GM20000 (cell line): ENCODE data around the gene HIPK2.
"Not testable (repeated sequence)": the region's sequence is repeated elsewhere in the genome, so short reads cannot be mapped to it uniquely, and the experiment has no call there.

Source experiments
- DNase-seq: peaks from one replicate; pipeline ENCODE4 v3.0.0; 2012; ENCODE audit warnings: low spot score
- TF ChIP-seq, protein P1 (sequence below): IDR thresholded peaks from 2 replicates; pipeline ENCODE4 v1.5.1; 2012; ENCODE audit warnings: mild to moderate bottlenecking, control low read depth; ENCODE audit errors: extremely low read depth, missing control alignments

HIPK2 gene

GRCh38 chr7:139618482-139619366 is 159.1 kb downstream of the HIPK2 start:
- TF ChIP-seq, protein P1, sequence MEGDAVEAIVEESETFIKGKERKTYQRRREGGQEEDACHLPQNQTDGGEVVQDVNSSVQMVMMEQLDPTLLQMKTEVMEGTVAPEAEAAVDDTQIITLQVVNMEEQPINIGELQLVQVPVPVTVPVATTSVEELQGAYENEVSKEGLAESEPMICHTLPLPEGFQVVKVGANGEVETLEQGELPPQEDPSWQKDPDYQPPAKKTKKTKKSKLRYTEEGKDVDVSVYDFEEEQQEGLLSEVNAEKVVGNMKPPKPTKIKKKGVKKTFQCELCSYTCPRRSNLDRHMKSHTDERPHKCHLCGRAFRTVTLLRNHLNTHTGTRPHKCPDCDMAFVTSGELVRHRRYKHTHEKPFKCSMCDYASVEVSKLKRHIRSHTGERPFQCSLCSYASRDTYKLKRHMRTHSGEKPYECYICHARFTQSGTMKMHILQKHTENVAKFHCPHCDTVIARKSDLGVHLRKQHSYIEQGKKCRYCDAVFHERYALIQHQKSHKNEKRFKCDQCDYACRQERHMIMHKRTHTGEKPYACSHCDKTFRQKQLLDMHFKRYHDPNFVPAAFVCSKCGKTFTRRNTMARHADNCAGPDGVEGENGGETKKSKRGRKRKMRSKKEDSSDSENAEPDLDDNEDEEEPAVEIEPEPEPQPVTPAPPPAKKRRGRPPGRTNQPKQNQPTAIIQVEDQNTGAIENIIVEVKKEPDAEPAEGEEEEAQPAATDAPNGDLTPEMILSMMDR = no peak
- peak; percentile 16 for DNase-seq

DNA sequence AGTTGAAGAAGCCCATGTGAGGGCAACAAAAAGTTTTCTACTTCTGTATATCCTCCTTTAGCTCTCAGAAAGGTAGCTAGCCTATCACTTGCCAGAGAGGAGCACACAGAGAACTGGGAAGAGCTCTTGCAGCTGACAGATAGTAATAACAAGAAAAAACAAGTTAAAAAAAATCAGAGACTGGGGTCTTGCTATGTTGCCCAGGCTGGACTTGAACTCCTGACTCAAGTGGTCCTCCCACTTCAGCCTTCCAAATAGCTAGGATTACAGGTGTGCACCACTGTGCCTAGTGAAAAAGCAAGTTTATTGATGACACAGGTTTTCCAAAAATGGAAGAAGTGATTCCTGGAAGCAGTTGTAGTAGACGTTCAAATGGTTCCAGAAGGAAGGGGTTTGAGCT is 160.7 kb downstream of the HIPK2 start:
- DNase-seq = no peak
- TF ChIP-seq, protein P1 = no peak

GRCh38 chr7:139614886-139615285 is 162.9 kb downstream of the HIPK2 start:
- DNase-seq = no peak
- TF ChIP-seq, protein P1 = no peak

DNA sequence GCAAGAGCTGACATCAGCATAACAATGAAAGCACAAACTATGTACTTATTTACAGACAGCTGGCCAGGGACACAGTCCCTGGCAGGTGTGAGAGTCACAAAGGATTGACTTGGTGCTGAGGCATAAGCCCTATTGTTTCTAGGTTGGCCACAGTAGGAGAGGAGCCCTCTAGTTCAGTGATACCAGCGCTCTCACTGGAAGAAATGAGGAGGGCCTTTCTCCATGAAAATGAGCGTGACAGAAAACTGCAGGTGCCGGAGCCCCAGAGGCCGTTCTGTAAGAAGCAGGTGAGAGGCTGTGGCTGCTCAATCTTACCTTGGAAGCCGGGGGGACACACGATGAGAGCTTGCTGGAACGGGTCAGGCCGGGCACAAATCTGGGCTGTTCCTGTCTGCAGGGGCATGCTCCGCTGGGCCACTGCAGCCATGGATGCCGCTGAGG is 163.8 kb downstream of the HIPK2 start:
- TF ChIP-seq, protein P1 = no peak
- DNase-seq = no peak

GRCh38 chr7:139611556-139611955 is 166.2 kb downstream of the HIPK2 start:
- not testable (repeated sequence) for DNase-seq

DNA sequence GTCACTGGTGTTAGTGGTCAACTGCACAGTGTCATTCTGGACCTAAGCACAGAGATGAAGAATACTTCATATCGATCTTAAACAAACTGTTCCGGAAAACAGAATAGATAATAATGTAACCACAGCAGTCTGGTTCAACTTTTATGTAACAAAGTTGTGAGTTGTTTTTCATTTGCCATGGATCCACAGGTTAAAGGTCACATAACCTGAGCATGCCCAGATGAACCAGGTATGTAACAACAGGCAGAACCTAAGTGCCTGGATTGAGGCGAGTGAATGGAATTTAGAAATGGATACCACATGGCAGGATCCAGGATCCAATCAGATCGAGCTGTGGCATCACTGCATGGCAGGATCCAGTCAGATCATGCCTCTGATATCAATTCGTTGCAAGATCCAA is 167.2 kb downstream of the HIPK2 start:
- no peak for DNase-seq
- TF ChIP-seq, protein P1 = no peak

DNA sequence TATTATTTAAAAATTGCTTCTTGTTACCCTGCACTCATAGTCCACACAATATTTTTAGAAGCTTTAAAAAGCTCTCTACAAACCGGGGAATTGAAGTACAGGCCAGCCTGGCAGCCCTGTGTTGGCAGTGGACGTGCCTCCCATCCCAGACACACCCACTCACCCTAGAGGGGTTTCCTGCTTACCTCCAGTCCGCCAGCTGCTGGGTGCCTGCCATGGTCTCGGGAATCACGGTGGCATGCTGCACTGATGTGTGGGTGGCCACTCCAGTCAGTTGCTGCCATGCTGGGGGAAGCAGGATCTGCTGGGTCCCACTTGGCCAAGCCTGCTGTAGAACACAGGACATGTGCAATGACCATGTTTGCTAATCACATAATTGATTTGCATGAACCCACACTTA is 173.9 kb downstream of the HIPK2 start:
- TF ChIP-seq, protein P1 = no peak
- DNase-seq = no peak

- DNase-seq = no peak
- TF ChIP-seq, protein P1 = no peak
Observed at GRCh38 chr7:139603282-139603681, 174.5 kb downstream of the HIPK2 start.
